Parathyroid adenoma (tissue), 2 donors: Measurements from ENCODE around the gene STARD13.

Experiments used
- H2AFZ ChIP-seq: fragments of 300-600 bp; sonication (generic); one replicate; pipeline ENCODE4 v1.7.0; 2017; ENCODE audit warnings: antibody characterized with exemption, mild to moderate bottlenecking
- H3K27ac ChIP-seq: fragments of 300-600 bp; sonication (generic); one replicate; pipeline ENCODE4 v1.7.0; 2017
- H3K27me3 ChIP-seq: fragments of 300-600 bp; sonication (generic); one replicate; pipeline ENCODE4 v1.7.0; 2017; ENCODE audit warnings: low read length; ENCODE audit not compliant: control insufficient read depth, insufficient read depth
- H3K36me3 ChIP-seq: fragments of 300-600 bp; sonication (generic); one replicate; pipeline ENCODE4 v1.7.0; 2017; ENCODE audit warnings: low read length; ENCODE audit not compliant: control insufficient read depth, insufficient read depth
- H3K4me1 ChIP-seq: fragments of 300-600 bp; sonication (generic); one replicate; pipeline ENCODE4 v1.7.0; 2017; ENCODE audit warnings: control low read depth
- H3K4me2 ChIP-seq: fragments of 300-600 bp; sonication (generic); one replicate; pipeline ENCODE4 v1.7.0; 2017; ENCODE audit warnings: low read length
- H3K4me3 ChIP-seq: fragments of 300-600 bp; sonication (generic); one replicate; pipeline ENCODE4 v1.7.0; 2017; ENCODE audit warnings: low read depth, low read length
- H3K79me2 ChIP-seq: fragments of 300-600 bp; sonication (generic); one replicate; pipeline ENCODE4 v1.7.0; 2017; ENCODE audit warnings: control low read depth
- H3K9ac ChIP-seq: fragments of 300-600 bp; sonication (generic); one replicate; pipeline ENCODE4 v1.7.0; 2017; ENCODE audit warnings: mild to moderate bottlenecking
- H3K9me3 ChIP-seq: fragments of 300-600 bp; sonication (generic); one replicate; pipeline ENCODE4 v1.7.0; 2017; ENCODE audit warnings: low read length; ENCODE audit not compliant: control insufficient read depth
- TF ChIP-seq, protein P1 (sequence below): fragments of 300-600 bp; sonication (generic); IDR thresholded peaks from one replicate; pipeline ENCODE4 v1.7.0; 2017; ENCODE audit warnings: antibody characterized with exemption, mild to moderate bottlenecking
- donor health status: primary hyperparathyroidism.

STARD13 gene

DNA sequence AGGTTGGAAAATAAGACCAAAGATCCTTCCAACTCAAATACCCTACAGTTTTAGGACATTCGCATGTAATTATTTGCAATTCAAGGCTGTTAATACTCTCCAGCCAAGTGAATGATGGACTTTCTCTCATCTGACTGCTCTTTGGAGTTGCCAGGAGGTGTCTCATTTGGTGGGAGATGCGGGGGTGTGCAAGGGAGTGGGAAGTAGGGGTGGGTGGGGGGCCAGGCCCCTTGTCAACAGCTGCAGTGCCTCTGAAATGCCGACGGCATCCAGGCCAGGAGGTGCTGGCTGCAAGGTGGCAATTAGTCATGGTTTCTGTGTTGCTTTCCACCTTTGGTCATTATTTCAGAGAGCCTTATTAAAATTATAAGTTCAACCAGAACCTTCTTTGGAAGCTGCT, 147.8 kb downstream of the STARD13 start:
- Histone ChIP-seq H3K36me3 (no peaks in the 10 kb centered on the region), H2AFZ (no peak overlapping the region), H3K27me3 (no peaks in the 10 kb centered on the region), H3K4me3 (no peak overlapping the region), H3K9me3 (no peaks in the 10 kb centered on the region), H3K79me2 (no peaks in the 10 kb centered on the region), H3K27ac (no peak overlapping the region), H3K4me1 (peaks cover 9% of the 10 kb centered on the region), H3K9ac (no peak overlapping the region), H3K4me2 (no peak overlapping the region)
- TF ChIP-seq, protein P1, sequence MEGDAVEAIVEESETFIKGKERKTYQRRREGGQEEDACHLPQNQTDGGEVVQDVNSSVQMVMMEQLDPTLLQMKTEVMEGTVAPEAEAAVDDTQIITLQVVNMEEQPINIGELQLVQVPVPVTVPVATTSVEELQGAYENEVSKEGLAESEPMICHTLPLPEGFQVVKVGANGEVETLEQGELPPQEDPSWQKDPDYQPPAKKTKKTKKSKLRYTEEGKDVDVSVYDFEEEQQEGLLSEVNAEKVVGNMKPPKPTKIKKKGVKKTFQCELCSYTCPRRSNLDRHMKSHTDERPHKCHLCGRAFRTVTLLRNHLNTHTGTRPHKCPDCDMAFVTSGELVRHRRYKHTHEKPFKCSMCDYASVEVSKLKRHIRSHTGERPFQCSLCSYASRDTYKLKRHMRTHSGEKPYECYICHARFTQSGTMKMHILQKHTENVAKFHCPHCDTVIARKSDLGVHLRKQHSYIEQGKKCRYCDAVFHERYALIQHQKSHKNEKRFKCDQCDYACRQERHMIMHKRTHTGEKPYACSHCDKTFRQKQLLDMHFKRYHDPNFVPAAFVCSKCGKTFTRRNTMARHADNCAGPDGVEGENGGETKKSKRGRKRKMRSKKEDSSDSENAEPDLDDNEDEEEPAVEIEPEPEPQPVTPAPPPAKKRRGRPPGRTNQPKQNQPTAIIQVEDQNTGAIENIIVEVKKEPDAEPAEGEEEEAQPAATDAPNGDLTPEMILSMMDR, result no peak

- Histone ChIP-seq H3K4me1 (peaks cover 9% of the 10 kb centered on the region), H3K4me3 (no peak overlapping the region), H2AFZ (no peak overlapping the region), H3K36me3 (no peaks in the 10 kb centered on the region), H3K27me3 (no peaks in the 10 kb centered on the region), H3K79me2 (no peaks in the 10 kb centered on the region), H3K27ac (no peak overlapping the region), H3K9ac (no peak overlapping the region), H3K9me3 (no peaks in the 10 kb centered on the region), H3K4me2 (no peak overlapping the region)
- TF ChIP-seq, protein P1, result no peak
Observed at GRCh38 chr13:33135097-33135496, 150.5 kb downstream of the STARD13 start.

GRCh38 chr13:33134213-33134612, 151.3 kb downstream of the STARD13 start:
- no peak overlapping the region for H3K4me3 ChIP-seq
- H2AFZ ChIP-seq, result no peak overlapping the region
- H3K9me3 ChIP-seq, result no peaks in the 10 kb centered on the region
- H3K4me2 ChIP-seq, result no peak overlapping the region
- no peaks in the 10 kb centered on the region for H3K27me3 ChIP-seq
- TF ChIP-seq, protein P1, result no peak
- H3K27ac ChIP-seq, result no peak overlapping the region
- no peak overlapping the region for H3K9ac ChIP-seq
- H3K79me2 ChIP-seq, result no peaks in the 10 kb centered on the region
- no peaks in the 10 kb centered on the region for H3K36me3 ChIP-seq
- peaks cover 7% of the 10 kb centered on the region for H3K4me1 ChIP-seq

- Histone ChIP-seq H3K27ac (no peak overlapping the region), H3K4me2 (no peak overlapping the region), H2AFZ (no peak overlapping the region), H3K79me2 (no peaks in the 10 kb centered on the region), H3K4me1 (no peaks in the 10 kb centered on the region), H3K9me3 (no peaks in the 10 kb centered on the region), H3K36me3 (no peaks in the 10 kb centered on the region), H3K9ac (no peak overlapping the region), H3K27me3 (no peaks in the 10 kb centered on the region), H3K4me3 (no peak overlapping the region)
- TF ChIP-seq, protein P1, result no peak
Observed at GRCh38 chr13:33132644-33133440, 152.7 kb downstream of the STARD13 start.

GRCh38 chr13:33129886-33130285, 155.7 kb downstream of the STARD13 start:
- Histone ChIP-seq H3K27ac (no peak overlapping the region), H3K4me1 (no peaks in the 10 kb centered on the region), H2AFZ (no peak overlapping the region), H3K4me2 (no peak overlapping the region), H3K27me3 (no peaks in the 10 kb centered on the region), H3K4me3 (no peak overlapping the region), H3K9me3 (no peaks in the 10 kb centered on the region), H3K79me2 (no peaks in the 10 kb centered on the region), H3K36me3 (no peaks in the 10 kb centered on the region), H3K9ac (no peak overlapping the region)
- TF ChIP-seq, protein P1, result no peak
